Measurements from ENCODE around the gene ESR2. TPM values are rescaled to one million over a fixed set of nuclear protein-coding genes. Genes with fewer than 3 reads are reported as not detected.

The ESR2 gene
- total RNA-seq, 2 donors from 2014 or later, result not detected

DNA sequence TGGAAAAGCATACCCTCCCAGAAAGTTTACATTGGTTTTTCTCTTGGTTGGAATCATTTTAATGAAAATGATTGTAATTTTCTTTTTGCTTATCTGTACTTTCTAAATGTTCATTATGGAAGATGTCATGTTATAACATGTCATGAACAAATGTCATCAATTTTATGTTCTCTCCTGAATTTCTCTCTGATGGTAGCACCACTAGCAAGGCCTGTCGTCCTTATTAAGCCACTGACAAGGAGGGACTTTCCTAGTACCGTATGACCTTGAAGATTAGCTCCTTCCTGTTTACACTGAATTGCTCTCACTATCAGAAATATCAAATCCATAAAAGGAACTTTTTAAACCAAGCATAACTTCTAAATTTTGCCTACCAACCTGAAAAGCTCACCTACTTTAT is 99.0 kb downstream of the ESR2 start:
- no peak for TF ChIP-seq POLR2A (IDR thresholded peaks at IDR 0.05)
- TF ChIP-seq, protein P1, sequence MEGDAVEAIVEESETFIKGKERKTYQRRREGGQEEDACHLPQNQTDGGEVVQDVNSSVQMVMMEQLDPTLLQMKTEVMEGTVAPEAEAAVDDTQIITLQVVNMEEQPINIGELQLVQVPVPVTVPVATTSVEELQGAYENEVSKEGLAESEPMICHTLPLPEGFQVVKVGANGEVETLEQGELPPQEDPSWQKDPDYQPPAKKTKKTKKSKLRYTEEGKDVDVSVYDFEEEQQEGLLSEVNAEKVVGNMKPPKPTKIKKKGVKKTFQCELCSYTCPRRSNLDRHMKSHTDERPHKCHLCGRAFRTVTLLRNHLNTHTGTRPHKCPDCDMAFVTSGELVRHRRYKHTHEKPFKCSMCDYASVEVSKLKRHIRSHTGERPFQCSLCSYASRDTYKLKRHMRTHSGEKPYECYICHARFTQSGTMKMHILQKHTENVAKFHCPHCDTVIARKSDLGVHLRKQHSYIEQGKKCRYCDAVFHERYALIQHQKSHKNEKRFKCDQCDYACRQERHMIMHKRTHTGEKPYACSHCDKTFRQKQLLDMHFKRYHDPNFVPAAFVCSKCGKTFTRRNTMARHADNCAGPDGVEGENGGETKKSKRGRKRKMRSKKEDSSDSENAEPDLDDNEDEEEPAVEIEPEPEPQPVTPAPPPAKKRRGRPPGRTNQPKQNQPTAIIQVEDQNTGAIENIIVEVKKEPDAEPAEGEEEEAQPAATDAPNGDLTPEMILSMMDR (IDR thresholded peaks at IDR 0.05), result no peak
- no peak for DNase-seq
- Histone ChIP-seq H3K27me3 (no peaks in the 10 kb centered on the region), H3K27ac (peak overlapping the region; percentile 55 to 69 (median 66)), H3K4me1 (peaks cover 94% of the 10 kb centered on the region), H3K9me3 (no peaks in the 10 kb centered on the region), H3K4me3 (no peak overlapping the region), H3K36me3 (replicated peaks in 1 of 2; ENCODE audit: insufficient read depth in 1 of 2, low read depth in 2 of 2) (no peaks in the 10 kb centered on the region)
- 4 to 6% methylated on average over 2 of the region's 2 CpGs for WGBS, 2 donors
- intact Hi-C loops (cut with DNase I), result no loop called here
- no peak for ATAC-seq

- no peaks in the 10 kb centered on the region for H3K9me3 ChIP-seq
- no peak for ATAC-seq
- DNase-seq, result no peak
- no peaks in the 10 kb centered on the region for H3K36me3 ChIP-seq (replicated peaks in 1 of 2; ENCODE audit: insufficient read depth in 1 of 2, low read depth in 2 of 2)
- TF ChIP-seq, protein P1 (IDR thresholded peaks at IDR 0.05), result no peak
- TF ChIP-seq POLR2A (IDR thresholded peaks at IDR 0.05), result no peak
- peaks cover 95% of the 10 kb centered on the region for H3K4me1 ChIP-seq
- intact Hi-C loops (cut with DNase I), result no loop called here
- H3K27ac ChIP-seq, result peak overlapping the region; percentile 45 to 69 (median 62)
- H3K27me3 ChIP-seq, result no peaks in the 10 kb centered on the region
- no peak overlapping the region for H3K4me3 ChIP-seq
- WGBS, 2 donors, result 24 to 26% methylated on average over 3 of the region's 3 CpGs
These were observed 99.8 kb downstream of the ESR2 start for GRCh38 chr14:64194404-64194803.

DNA sequence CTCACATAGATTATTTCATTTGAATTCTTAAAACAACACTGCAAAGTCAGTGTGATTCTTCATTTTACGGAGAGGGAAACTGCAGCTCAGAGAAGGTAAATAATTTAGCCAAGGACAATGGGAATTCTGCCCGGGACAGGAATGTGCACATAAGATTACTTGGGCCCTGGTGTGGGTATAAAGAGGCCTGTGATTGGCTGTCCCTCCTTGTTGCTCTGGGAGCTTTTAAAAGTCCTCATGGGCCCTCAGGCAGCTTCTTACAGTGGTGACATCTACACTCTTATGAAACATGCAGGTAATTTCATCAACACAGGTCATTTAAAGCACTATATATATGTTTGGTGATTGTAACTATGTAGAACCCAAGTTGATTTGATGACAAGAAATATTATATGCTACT is 100.3 kb downstream of the ESR2 start:
- 15 to 28% methylated on average over 2 of the region's 2 CpGs for WGBS, 2 donors
- Histone ChIP-seq H3K4me1 (peaks cover 95% of the 10 kb centered on the region), H3K27ac (peak overlapping the region; percentile 45 to 69 (median 62)), H3K36me3 (replicated peaks in 1 of 2; ENCODE audit: insufficient read depth in 1 of 2, low read depth in 2 of 2) (no peaks in the 10 kb centered on the region), H3K27me3 (no peaks in the 10 kb centered on the region), H3K9me3 (no peaks in the 10 kb centered on the region), H3K4me3 (no peak overlapping the region)
- DNase-seq (peak; percentile 69 to 85 (median 78)), ATAC-seq (peak; percentile 81)
- TF ChIP-seq, protein P1 (IDR thresholded peaks at IDR 0.05), result no peak
- no peak for TF ChIP-seq POLR2A (IDR thresholded peaks at IDR 0.05)
- intact Hi-C loops (cut with DNase I), result no loop called here

DNA sequence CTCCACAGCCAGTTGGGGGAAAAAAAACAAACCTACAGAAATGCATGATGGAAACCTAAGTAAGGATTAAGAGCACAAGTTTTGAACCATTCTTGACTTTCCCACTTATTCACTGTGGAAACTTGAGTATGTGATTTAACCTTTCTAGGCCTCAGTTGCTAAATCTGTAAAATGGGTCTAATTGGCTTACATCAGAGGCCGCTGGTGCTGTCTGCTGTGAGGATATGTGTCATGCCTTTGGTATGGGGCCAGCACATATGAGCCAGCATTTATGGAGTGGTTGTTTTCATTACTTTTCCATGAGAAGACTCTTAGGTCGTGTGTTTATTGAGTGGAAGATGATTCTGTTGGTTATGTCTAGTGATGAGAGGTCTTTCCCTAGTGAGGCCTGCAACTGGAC is 102.4 kb downstream of the ESR2 start:
- intact Hi-C loops (cut with DNase I), result no loop called here
- Histone ChIP-seq H3K4me1 (peaks cover 80% of the 10 kb centered on the region), H3K36me3 (replicated peaks in 1 of 2; ENCODE audit: insufficient read depth in 1 of 2, low read depth in 2 of 2) (no peaks in the 10 kb centered on the region), H3K4me3 (no peak overlapping the region), H3K27ac (peak overlapping the region; percentile 40 to 69 (median 62)), H3K27me3 (no peaks in the 10 kb centered on the region), H3K9me3 (no peaks in the 10 kb centered on the region)
- TF ChIP-seq, protein P1 (IDR thresholded peaks at IDR 0.05), result no peak
- TF ChIP-seq POLR2A (IDR thresholded peaks at IDR 0.05), result no peak
- DNase-seq (peak in 3 of 4 donors; percentile 55 to 62 (median 61)), ATAC-seq (peak; percentile 38)
- 49 to 58% methylated on average over 2 of the region's 2 CpGs for WGBS, 2 donors

GRCh38 chr14:64190974-64191502 is 103.1 kb downstream of the ESR2 start:
- peak overlapping the region in 3 of 4 donors; percentile 55 to 69 (median 68) for H3K27ac ChIP-seq
- ATAC-seq (no peak), DNase-seq (no peak)
- intact Hi-C loops (cut with DNase I), result no loop called here
- TF ChIP-seq, protein P1 (IDR thresholded peaks at IDR 0.05), result no peak
- TF ChIP-seq POLR2A (IDR thresholded peaks at IDR 0.05), result no peak
- no peaks in the 10 kb centered on the region for H3K36me3 ChIP-seq (replicated peaks in 1 of 2; ENCODE audit: insufficient read depth in 1 of 2, low read depth in 2 of 2)
- H3K9me3 ChIP-seq, result no peaks in the 10 kb centered on the region
- 75 to 82% methylated on average over 3 of the region's 3 CpGs for WGBS, 2 donors
- H3K27me3 ChIP-seq, result no peaks in the 10 kb centered on the region
- peaks cover 73% of the 10 kb centered on the region for H3K4me1 ChIP-seq
- no peak overlapping the region for H3K4me3 ChIP-seq

All from body of pancreas (tissue), 4 donors.